Activated T-cell treated with anti-CD3 and anti-CD28 coated beads for 24 hours (primary cell): ENCODE measurements around the gene ITGB4.

ENCODE experiments used
- DNase-seq: peaks from one replicate; pipeline ENCODE4 v3.0.0-alpha.2; 2020; ENCODE audit warnings: low read depth

ITGB4 gene

DNA sequence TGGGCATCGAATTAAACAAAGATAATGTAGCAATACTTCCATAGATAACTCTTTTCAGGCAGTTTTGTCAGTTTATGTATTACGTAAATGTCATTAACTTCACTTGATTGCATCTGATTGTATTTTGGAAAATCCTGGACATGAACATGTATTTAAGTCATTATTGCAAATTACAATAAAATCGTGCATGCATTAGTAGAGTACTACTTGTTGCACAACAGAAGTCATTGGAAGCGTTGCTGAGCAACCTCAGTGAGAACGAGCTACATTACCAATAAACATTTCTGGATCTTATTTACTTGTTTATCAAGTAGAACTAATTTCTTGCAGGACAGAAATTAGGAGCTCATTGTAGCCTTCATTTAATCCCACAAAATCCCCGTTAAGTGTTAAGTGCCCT lies 70.0 kb downstream of the ITGB4 start:
- DNase-seq, result no peak

DNA sequence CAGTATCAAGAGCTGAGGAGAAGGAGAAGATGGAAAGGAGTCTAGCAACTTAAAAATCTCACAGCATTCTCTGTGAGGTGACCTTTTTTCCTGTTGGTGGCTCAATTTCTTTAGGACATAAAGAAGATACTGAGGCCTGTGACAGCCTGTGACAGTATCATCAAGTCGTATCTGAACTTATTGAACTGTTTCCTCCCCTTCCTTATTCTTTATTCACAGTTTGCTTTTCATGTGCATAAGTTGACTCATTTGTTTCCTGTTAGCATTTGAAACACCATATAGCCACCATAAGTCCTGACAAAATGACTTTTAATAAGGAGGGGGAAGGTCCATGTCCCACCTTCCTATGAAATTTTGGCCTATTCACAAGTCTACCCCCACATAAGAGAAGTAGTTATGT lies 72.2 kb downstream of the ITGB4 start:
- no peak for DNase-seq

DNA sequence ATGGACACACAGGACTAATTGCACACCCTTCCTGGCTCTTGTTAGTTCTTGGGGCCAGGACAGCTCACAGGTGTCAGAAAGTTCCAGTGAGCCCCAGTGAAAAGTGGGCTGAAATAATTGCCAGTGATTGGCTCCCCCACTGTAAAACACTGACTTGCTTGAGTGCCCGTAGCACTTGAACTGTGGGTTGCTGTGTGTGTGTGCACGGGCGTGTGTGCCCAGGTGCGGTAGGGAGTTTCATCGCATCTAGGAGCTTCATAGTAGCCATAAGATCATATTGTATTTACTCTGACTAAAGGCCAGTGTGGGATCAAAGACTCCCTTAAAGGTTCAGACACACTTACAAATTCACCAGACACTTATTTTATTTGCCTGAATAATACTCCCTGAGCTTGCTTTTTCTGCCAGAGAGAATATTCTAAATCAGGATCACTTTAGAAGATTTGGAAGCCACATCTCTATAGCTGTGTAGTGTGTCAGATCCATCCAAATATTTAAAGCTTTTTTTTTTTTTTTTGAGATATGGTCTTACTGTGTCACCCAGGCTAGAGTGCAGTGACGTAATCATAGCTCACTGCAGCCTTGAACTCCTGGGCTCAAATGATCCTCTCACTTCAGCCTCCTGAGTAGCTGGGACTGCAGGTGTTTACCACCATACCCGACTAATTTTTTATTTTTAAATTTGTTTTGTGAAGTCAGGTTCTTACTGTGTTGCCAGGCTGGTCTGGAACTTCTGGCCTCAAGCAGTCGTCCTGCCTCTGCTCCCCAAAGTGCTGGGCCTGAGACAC lies 74.8 kb downstream of the ITGB4 start:
- no peak for DNase-seq

DNA sequence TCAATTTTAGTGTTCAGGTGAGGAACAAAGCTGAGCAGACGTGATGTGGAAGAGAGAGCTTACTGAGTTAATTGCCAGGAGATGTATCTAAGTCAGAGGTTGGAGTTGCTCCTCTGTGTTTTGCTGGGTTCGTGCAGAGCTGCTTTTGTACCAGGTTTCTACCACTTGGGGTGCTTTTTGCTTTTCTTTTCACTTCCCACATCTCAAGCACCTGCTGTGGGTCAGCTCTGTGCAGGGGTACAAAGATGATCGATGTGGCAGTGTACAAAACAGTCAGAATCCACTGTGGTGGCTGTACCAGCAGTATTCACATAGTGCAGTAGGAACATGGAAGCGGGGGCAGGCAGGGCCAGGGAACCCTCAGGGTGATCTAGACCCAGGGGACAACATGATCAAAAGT lies 78.1 kb downstream of the ITGB4 start:
- no peak for DNase-seq

DNA sequence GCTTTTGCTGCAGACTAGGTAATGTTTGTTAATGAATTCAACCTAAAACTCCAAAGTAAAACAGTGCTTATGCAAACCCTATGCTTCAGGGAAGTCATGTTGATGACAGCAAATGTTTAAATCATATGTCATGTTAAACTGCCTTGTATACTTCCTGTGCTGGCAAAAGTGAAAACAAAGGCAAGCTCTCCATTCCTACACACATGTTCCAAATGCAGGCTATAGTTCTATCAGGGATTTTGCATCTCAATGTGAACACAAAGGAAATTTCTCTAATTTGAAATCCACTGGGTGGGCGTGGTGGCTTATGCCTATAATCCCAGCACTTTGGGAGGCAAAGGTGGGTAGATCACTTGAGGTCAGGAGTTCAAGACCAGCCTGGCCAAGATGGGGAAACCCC lies 82.6 kb downstream of the ITGB4 start:
- DNase-seq, result no peak

DNA sequence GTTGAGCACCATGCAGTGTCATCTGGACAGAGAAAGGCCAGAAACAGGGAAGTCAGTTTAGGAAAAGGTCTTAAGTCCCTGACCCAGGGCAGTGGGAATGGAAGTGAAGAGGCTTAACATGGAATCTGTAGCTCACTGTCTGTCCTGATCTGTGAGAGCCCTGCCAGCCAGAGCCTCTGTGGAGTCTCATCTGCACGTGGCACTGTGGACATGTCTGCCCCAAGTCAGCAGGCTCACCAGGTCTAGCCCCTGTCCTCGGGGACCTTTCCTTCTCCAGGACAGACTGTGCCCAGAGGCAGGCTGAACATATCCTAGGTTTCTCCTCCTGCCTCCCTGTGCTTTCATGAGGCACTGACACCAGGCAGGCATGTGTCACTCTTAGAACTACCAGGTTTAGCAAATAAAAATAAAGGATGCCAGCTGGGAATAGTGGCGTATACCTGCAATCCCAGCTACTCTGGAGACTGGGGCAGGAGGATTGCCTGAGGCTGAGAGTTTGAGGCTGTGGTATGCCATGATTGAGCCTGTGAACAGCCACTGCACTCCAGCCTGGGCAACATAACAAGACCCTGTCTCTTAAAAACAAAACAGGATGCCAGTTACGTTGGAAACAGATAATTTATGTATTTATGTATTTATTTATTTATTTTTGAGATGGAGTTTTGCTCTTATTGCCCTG lies 85.7 kb downstream of the ITGB4 start:
- DNase-seq, result no peak
